Chondrocyte (in vitro differentiated cells): ENCODE measurements around the gene ZFHX2. TPM values are rescaled to one million over a fixed set of nuclear protein-coding genes. Genes with fewer than 3 reads are reported as not detected.
A peak's percentile ranks its signal among the peaks of the same experiment; 100 is the strongest.

Experiments used
- DNase-seq: peaks from one replicate; pipeline ENCODE4 v3.0.0; 2021; ENCODE audit warnings: mixed read lengths, low spot score
- H3K27ac Mint-ChIP-seq: one replicate; pipeline ENCODE4 v1.8.0; 2021; ENCODE audit warnings: mild to moderate bottlenecking, moderate library complexity, mixed read lengths; ENCODE audit not compliant: unreplicated experiment
- H3K27me3 Mint-ChIP-seq: 2 replicates; pipeline ENCODE4 v1.8.0; 2021; ENCODE audit warnings: low read depth, mixed read lengths
- H3K36me3 Mint-ChIP-seq: 2 replicates; pipeline ENCODE4 v1.8.0; 2021; ENCODE audit warnings: low read depth, mixed read lengths
- H3K4me1 Mint-ChIP-seq: 2 replicates; pipeline ENCODE4 v1.8.0; 2021; ENCODE audit warnings: low read depth, mild to moderate bottlenecking, mixed read lengths
- H3K4me3 Mint-ChIP-seq: one replicate; pipeline ENCODE4 v1.8.0; 2021; ENCODE audit warnings: mild to moderate bottlenecking, moderate library complexity, mixed read lengths; ENCODE audit not compliant: unreplicated experiment
- H3K9me3 Mint-ChIP-seq: 2 replicates; pipeline ENCODE4 v1.8.0; 2021; ENCODE audit warnings: low read depth, mixed read lengths
- CTCF ChIP-seq: fragments of 200-600 bp; sonication (generic); IDR thresholded peaks from 2 replicates; pipeline ENCODE4 v1.5.0; 2021; ENCODE audit warnings: antibody characterized with exemption, mild to moderate bottlenecking, moderate library complexity
- total RNA-seq: library from RNA; stranded (reverse); gene quantifications from 3 replicates; pipeline ENCODE4 v1.2.1, GENCODE V29; 2021

The ZFHX2 gene
- total RNA-seq, 1 donor from 2014 or later: 11.8 TPM

- Mint-ChIP-seq H3K36me3 (no peaks in the 10 kb centered on the region), H3K9me3 (no peaks in the 10 kb centered on the region), H3K4me1 (peaks cover 2% of the 10 kb centered on the region), H3K4me3 (no peak overlapping the region), H3K27ac (no peak overlapping the region), H3K27me3 (no peaks in the 10 kb centered on the region)
- TF ChIP-seq CTCF: no peak
- DNase-seq: no peak
Measured at GRCh38 chr14:23492618-23493272, 58.8 kb downstream of the ZFHX2 start.

- H3K36me3 Mint-ChIP-seq: peaks cover 8% of the 10 kb centered on the region
- H3K4me1 Mint-ChIP-seq: no peaks in the 10 kb centered on the region
- TF ChIP-seq CTCF: no peak
- no peak for DNase-seq
- no peaks in the 10 kb centered on the region for H3K27me3 Mint-ChIP-seq
- no peaks in the 10 kb centered on the region for H3K9me3 Mint-ChIP-seq
- H3K27ac Mint-ChIP-seq: no peak overlapping the region
- no peak overlapping the region for H3K4me3 Mint-ChIP-seq
Measured at GRCh38 chr14:23487216-23487615, 64.3 kb downstream of the ZFHX2 start.

- no peak for TF ChIP-seq CTCF
- H3K9me3 Mint-ChIP-seq: no peaks in the 10 kb centered on the region
- no peak overlapping the region for H3K27ac Mint-ChIP-seq
- no peaks in the 10 kb centered on the region for H3K4me1 Mint-ChIP-seq
- H3K27me3 Mint-ChIP-seq: no peaks in the 10 kb centered on the region
- no peak for DNase-seq
- no peak overlapping the region for H3K4me3 Mint-ChIP-seq
- H3K36me3 Mint-ChIP-seq: peaks cover 8% of the 10 kb centered on the region
Measured at GRCh38 chr14:23486036-23486435, 65.5 kb downstream of the ZFHX2 start.

GRCh38 chr14:23485326-23485725 lies 66.2 kb downstream of the ZFHX2 start:
- Mint-ChIP-seq H3K4me3 (no peak overlapping the region), H3K9me3 (no peaks in the 10 kb centered on the region), H3K27ac (no peak overlapping the region), H3K36me3 (peaks cover 8% of the 10 kb centered on the region), H3K4me1 (no peaks in the 10 kb centered on the region), H3K27me3 (no peaks in the 10 kb centered on the region)
- no peak for TF ChIP-seq CTCF
- no peak for DNase-seq

- no peaks in the 10 kb centered on the region for H3K27me3 Mint-ChIP-seq
- H3K9me3 Mint-ChIP-seq: no peaks in the 10 kb centered on the region
- no peak overlapping the region for H3K4me3 Mint-ChIP-seq
- no peak for DNase-seq
- peak overlapping the region; percentile 46 for H3K27ac Mint-ChIP-seq
- H3K36me3 Mint-ChIP-seq: peaks cover 9% of the 10 kb centered on the region
- peaks cover 2% of the 10 kb centered on the region for H3K4me1 Mint-ChIP-seq
- TF ChIP-seq CTCF: peak; percentile 65
Measured at GRCh38 chr14:23483236-23483854, 68.2 kb downstream of the ZFHX2 start.
